GM21390 (cell line): Measurements from ENCODE around the gene HAGH.
A peak's percentile ranks its signal among the peaks of the same experiment; 100 is the strongest.

Experiments used
- ATAC-seq: cut with Tn5 transposase; IDR thresholded peaks from one replicate; pipeline ENCODE4 v1.9.1; 2021; ENCODE audit not compliant: unreplicated experiment

HAGH gene

GRCh38 chr16:1832838-1833454 is 6.3 kb upstream of the HAGH start:
- ATAC-seq, result no peak

DNA sequence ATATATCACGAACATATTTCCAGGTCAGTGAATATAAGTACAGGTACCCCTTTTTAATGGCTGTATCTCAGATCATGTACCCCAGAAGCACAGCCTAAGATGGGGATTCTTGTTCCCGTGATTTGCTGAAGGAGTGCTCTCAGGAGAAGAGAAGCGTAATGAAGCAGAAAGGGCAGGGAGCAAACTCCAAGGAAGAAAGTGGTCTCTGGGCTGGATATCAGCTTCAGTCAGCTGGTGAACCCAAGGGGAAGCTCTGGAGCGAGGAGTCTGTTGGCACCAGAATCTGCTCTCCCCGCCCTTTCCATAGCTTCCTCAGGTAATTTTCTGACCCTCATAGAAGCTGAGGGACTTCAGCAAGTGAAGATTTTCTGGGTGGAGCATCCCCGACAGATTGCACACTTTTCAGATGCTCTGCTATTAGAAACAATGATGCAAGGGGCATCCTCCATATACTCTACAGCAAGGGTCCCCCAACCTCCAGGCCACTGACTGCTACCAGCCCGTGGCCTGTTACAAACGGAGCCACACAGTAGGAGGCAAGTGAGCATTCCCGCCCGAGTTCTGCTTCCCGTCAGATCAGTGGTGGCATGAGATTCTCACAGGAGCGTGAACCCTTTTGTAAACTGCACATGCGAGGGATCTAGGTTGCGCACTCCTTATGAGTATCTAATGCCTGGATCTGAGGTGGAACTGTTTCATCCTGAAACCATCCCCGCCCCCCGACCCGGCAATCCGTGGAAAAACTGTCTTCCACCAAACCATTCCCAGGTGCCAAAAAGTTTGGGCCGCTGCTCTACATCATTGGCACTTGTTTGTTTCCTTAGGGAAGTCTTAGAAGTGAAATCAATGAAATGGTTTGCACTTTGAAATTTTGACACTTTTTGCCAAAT is 4.8 kb upstream of the HAGH start:
- ATAC-seq, result no peak

DNA sequence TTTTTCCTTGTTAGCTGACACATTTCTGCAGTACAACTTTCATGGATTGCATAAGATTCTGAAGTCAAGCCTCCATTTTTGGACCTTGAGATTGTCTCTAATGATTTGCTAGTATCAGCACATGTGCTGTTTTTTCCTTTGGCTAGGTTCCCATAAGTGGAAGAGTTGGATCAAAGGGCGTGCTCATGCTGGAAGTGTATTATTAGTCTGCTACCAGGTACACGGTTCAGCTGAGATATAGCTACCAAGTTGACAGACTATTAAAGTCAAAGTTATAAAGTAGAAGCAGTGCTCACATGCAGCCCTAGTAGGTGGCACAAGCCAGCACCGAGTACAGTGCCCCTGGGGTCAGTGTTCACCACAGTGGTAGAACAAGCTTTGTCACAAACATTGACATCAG is 3.6 kb upstream of the HAGH start:
- no peak for ATAC-seq

GRCh38 chr16:1828645-1829410 is 2.2 kb upstream of the HAGH start:
- no peak for ATAC-seq

DNA sequence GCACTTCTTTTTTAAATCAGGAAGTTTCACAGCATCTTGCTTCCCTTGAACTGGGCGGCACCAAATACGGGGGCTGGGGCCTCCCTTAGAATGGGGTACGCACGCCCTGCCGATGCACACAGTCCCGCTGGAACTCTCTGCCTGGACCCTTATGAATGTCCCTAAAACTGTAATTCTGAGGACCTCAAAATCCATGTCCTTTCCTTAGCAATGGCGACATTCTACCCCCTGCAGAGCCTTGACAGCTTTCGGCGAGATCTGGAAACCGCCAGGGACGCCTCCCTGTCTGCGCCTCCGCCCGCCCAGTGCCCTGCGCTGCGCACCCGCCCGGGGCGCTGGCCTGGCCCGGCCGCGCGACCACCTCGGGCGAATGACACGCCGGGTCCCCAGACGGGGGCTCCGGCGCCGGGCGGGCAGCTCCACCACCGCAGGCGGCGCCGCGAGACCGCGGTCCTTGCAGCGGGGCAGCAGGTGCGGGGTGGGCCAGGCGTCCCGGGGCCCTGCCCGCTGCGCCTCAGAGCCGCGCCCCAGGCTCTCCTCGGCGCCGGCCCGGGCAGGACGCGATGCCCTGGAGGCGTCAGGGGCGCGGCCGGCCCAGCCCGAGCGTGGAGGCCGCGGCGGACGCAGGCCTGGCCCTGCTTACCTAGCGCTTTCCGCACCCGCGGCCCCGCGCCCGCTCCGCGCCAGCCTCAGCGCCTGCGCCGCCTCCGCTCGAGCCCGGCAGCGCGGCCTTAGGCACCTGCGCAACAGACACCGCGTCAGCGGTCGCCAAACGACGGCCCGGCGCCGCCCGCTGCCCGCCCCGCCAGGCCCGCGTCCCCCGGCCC is 548 bp downstream of the HAGH start:
- peak; percentile 49 for ATAC-seq

DNA sequence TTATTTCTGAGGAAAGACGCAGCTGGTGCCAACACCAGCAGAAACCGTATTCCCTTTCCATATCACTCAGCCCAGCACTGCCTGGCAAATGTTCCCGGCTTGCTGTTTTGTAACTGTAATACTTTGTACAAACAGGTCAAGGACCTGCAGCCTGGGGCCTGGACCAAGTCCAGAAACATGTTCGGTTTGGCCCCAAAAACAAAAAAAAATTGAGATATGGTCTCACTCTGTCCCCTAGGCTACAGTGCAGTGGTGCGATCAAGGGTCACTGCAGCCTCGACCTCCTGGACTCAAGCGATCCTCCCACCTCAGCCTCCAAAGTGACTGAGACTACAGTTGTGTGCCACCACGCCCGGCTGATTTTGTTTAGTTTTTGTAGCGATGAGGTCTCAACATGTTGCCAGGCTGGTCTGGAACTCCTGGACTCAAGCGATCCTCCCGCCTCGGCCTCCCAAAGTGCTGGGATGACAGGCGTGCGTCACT is 1.2 kb downstream of the HAGH start:
- ATAC-seq, result no peak

- ATAC-seq, result no peak
Measured at GRCh38 chr16:1823821-1824220, 2.8 kb downstream of the HAGH start.

GRCh38 chr16:1822801-1823200 is 3.8 kb downstream of the HAGH start:
- no peak for ATAC-seq

DNA sequence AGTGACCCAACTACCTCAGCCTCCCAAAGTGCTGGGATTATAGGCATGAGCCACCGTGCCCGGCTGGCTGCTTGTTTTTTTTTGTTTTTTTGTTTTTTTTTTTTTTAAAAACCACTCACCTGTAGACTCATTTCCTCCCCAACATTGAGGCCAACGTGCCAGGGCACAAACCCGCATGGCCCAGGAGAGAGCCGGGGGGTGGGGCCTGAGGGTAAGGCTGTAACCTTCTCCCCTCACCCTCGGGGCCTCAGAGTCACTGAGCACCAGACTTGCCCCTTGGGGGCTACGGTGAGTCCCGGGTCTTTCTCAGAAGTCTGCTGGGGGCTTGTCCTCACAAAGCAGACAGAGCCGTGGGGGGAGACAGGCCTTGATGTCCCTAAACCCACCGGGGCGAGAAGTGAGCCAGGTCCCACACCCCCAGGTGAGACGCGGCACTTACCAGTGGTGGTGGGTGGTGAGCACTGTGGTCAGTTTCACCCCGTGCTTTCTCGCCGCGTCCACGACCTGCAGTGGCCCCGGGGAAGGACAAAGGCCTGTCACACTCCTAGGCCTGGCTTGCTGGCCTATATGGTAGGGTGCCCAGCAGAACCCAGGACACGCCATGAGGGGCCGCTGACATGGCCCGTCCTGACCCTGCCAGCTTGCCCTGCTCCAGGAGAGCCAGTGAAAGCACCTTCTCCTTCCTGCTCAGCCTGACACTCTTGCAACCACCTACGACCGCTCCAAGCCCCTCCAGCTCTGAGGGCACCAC is 4.6 kb downstream of the HAGH start:
- no peak for ATAC-seq

DNA sequence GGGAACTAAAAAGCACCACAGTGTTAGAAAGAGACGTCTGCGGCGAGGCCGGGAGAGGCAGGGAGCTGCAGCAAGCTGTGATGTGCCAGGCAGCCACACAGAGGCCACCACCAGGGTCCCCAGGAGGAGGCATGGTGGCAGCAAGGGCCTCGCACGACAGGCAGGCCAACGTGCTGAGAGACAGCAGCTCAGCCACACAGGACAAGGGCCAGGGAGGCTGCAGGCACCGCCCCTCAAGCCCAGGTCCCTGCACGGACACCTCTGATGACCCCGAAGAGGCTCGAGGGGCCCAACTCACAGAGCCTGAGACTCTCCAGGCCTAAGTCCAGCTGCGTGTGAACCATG is 5.7 kb downstream of the HAGH start:
- no peak for ATAC-seq

DNA sequence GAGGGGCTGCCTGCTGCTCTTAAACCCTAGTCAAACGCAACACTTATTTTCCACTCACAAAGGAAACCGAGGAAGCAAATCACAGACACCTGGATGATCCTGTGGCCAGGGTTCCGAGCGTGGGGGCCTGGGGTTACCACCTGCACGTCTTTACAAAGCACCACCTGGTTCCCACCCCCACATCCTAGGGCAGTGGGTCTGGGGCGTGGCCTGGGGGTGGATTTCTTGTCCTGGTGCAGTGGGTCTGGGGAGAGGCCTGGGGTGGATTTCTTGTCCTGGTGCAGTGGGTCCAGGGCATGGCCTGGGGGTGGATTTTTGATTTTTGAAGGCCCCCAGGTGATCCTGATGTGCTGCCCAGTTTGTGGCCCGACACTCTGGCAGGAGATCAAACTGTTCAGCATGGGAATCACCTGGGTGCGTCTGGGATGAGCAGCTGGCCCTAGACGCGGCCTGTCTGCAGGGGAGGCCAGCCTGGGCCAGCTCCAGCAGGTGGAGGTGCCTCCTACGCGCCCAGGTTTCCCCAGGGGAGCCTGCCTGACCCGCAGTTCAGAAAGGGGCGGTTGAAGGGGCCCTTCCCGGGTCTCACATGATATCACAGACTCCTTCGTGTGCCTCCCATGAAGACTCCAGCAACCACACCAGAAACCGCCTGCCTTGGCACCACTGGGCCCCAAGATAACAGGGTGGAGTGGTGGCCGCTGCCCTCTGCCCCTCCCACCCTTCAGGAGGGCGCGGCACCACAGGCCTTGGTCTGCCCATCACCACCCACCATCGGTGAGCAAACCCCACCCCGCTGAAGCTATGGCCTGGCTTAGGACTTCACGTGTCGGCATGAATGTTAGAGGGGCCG is 6.3 kb downstream of the HAGH start:
- no peak for ATAC-seq

DNA sequence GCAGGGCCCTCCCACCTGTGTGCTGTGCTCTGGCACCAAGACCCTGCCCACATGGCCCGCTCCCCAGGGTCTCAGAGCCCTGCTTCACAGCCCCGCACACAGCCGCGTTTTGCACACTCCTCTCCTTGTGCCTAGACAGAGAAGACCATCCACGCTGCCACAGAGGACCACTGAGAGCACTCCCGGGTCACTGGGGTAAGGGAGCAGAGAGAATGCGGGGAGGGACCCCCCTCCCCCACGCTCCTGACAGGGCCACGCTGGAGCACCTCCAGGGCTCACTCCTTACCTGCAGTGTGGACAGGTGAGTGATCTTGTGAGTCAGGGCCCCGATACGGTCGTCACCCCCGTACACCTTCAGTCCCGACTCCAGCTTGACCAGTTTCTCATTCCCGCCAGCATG is 7.0 kb downstream of the HAGH start:
- ATAC-seq, result no peak

DNA sequence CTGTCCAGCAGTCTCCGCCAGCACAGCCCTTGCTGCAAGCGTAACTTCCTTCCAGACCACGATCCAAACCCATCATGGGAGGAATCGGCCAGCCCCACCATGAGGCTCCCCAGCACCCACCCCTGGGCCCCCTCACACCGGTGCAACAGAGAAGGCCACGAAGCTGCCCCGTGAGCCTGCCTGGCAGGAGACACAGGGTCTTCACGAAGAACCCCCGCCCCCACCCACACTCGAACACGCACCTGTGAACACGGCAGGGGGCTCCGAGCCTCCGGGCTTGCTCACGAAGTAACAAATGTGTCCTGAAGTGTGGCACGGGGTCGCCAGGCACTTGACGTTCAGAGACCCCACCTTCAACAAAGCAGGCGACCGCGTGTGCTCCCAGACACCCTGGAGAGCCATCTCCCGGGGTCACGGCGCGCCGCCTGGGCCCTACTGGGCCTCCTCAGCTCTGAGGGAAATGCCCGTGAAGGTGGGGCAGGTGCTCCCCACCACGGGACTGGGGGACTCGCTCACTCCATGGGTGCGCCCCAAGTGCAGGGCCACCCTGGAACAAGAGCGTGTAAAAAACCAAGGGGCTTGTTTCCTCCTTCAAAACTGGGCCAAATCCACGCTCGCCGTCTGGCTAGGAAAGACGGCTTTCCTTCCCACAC is 7.6 kb downstream of the HAGH start:
- no peak for ATAC-seq

DNA sequence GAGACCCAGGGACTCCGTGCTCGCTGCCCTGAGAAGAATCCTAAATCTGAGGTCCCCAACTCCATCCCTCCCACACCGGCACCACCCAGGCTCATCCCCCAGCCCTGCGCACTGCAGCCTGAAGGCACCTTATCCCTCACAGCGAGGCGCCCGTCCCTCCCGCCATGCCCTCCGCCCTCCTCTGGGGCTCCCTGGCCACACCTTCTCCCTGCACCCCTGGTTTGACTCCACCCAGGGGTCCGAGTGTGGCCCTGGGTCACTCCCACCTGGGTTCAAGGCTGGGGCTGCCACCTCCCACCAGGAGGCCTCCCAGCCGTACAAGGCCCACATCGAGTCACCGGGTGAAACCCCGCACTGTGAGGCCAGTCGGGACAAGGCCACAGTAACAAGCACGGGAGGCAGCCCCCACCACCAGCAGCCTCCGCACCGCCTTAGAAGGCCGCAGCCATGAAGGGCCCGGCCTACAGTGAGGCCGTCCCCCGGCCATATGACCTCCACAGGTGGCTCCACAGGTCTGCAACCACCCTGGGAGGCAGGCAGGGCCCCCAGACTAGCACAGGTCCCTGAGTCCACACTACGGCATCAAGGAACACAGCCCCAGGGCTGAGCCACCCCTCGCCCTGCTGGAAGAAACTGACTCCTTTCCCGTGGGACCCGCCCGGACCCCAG is 8.3 kb downstream of the HAGH start:
- no peak for ATAC-seq

GRCh38 chr16:1817716-1818115 is 8.9 kb downstream of the HAGH start:
- ATAC-seq, result no peak

- ATAC-seq, result no peak
Measured at GRCh38 chr16:1817276-1817589, 9.4 kb downstream of the HAGH start.

- ATAC-seq, result no peak
Measured at GRCh38 chr16:1816396-1817275, 10.0 kb downstream of the HAGH start.
